Hematopoietic multipotent progenitor cell treated with erythropoietin and hydrocortisone succinate and interleukin-3 and kit ligand, for 6 days (in vitro differentiated cells): ENCODE results near the gene TCERG1.

Experiments used
- DNase-seq: peaks from one replicate; pipeline ENCODE4 v3.0.0-alpha.2; 2015

Gene TCERG1

DNA sequence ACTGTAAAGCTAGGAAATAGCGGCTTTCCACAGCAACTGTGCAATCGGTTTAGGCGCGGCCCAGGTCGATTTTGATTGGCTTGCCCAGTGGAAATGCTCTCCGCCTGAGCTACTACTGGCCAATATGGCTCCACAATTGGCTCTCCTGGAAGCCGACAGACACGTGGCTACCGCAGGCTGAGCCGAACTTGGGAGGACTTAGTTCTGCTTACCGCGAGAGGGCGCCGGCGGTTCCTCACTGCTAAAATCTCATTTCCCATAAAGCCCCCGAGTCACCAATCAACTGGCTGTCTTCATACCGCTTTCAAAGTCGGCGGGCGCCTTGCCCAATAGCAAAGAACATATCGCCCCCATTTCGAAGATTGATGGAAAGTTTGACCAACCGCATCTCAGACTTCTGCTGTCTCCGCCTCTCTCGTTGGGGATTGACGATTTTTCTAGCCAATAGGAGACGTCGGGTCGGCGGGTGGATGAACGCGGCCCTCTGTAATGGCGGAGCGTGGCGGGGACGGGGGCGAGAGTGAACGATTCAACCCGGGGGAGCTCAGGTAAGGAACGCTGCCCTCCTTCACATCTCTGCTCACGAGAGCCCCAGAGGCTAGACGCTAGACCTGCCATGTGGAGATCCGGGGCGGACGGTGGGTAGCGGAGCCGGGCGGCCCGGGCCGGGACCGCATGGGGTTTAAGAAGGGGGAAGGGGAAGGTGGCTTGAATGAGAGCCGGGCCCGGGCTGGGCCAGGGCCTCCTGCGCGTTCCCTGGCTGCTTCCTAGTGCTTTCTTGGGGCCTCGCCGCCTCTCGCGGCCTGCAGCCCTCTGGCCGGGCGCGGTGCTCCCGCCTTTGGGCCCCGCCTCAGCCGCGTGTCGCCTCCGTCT, at the start of gene TCERG1:
Gene TCERG1 (plus strand): TSS at position 473 of the 873 bp plus-strand sequence. CDS start 17 bp downstream, at position 490.
- DNase-seq, result peak; percentile 100

DNA sequence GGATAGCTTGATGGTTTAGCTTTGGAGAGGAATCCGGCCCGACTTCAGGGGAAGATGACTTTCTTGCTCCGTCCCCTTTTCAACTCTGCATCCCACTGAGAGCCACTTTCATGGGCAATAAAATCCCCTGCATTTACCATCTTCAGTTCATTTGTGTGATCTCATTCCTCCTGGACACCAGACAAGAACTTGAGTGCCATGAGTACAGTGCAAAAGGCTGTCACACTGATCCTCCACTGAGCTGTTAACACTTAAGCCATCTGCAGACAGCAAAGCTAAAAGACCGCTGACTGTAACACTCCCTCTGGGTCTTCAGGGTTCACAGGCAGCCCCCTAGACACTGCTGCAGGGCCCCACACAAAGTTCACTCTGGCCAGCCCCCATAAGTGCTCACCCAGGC, 48.3 kb upstream of the TCERG1 start:
- DNase-seq, result no peak

DNA sequence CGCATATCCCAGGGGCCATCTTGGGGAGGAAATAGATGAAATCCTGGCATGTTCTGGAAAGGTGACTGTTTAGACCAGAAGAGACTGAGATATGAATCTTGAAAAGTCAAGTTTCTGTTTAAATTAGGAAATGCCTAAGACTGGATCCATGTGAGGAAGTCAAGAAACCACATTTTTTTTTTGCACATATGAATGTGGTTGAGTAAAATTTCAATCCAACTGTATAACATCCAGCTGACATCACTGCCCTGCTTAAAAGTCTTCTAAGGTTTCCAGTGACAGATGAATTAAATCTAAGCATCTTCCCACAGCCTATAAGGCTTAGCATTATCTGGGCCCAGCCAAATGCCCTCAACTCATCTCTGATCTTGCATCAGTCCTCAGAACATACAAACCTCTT, 47.7 kb upstream of the TCERG1 start:
- peak; percentile 58 for DNase-seq

DNA sequence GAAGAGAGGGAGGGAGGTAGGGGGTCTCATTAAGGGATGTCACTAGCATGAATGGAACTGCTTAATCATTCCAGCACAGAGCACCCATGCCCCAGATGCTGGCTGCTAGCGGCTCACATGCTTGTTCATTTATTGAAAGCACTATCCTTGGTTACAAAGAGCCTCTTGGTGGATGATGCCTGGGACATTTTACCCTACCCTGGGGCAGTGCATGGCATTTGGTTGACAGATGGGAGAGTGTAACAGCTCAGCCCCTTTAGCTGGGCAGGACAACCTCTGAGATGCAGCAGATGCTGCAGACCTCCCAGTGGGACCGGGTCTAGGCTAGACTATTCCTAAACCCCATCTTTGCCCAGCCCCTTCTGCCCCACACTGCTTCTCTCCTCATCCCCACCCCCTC, 46.9 kb upstream of the TCERG1 start:
- DNase-seq, result no peak

DNA sequence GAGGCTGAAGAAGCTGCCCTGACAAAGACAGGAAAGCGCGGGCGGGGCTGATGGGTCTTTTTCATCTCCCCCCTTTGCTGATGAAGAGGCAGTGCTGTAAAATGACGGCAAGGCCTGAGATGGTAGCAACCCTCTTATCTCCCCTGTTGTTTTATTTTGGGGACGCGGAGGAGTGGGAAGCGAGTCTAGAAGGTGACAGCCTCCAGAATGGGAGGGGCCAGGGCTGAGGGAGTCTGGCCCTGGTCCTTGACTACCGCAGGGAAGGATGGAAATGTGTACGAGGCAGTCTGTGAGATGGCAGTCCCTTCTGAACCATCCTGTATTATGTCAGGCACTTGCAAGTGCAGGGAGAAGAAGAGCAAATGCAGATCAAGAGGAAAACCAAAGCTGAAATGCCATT, 46.1 kb upstream of the TCERG1 start:
- DNase-seq, result no peak

DNA sequence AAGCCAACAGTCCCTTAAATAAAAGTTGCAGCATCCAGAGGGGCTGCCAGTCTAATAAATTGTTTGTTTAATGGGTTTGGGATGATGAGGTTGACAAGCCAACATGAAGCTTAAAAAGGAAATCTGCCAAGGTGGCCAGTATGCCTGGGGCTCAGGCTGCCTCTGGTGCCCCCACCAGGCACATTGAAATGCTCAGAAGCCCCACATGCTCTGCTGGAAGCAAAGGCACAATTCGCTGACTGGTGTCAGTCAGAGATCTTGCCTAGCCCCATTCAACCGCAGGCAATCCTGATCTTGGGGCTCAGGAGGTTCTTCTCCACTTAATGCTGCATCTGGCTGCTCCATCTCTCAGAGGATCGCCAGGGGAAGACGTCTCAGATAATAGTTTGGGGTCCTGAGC, 44.2 kb upstream of the TCERG1 start:
- DNase-seq, result no peak

DNA sequence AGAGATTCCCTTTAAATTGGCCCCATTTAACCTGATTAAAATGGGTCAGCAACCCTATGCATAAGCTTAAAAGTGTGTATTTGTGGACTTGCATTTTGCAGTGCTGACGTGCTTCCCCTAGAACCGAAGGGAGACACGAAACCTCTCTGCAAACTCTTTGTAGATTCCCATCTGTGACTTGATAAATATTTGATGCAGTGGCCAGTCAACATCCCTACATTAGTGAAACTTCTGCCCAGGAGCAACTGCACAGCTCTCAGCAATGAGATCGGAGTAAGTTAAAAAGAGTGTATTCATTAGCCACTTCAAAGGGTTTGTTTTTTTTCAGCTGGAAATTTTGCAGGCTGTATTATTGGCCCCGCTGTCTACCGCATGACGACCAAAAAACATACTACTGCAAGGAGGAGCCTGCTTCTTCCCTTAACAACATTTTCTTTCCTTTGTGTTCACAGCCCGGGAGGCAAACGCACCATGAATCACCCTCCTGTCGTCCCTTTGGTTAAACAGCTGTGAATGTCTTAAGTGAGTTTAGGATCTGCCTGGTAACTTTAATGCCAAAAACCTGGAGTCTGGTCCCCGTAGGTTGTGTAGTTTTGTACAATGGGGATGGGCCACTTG, 38.0 kb upstream of the TCERG1 start:
- no peak for DNase-seq

DNA sequence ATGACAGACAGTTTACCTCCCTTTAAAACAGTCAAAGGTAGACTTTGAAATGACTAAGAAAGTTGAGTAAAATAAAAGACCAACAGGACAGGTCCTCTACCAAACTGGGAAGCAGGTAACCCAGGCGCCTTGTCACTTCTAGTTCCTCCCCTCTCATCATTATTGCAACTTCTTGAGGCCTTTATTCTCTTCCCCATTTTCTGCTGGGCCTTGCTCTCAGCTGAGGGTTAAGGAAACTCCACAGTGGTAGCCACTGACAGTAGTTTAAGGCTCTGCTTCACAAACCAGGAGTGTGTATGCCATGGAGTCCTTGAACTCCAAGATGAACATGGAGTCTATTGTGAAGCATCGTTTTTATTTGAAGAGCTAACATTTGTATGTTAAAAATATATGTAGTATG, 36.9 kb upstream of the TCERG1 start:
- no peak for DNase-seq

DNA sequence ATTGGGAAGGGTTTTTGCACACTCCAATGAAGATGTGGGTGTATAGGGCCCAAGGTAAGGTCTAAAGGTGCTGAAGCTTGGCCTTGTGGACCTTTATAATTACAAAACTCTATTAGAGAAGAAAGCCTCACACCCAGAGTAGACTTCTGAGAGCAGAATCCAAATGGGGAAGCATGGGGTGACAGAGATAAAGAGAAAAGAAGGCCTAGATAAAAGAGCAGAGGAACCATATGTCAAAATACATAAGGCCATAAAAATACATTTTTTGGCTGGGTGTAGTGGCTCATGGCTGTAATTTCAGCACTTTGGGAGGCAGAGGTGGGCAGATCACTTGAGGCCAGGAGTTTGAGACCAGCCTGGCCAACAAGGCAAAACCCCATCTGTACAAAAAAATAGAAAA, 27.4 kb upstream of the TCERG1 start:
- peak; percentile 59 for DNase-seq

DNA sequence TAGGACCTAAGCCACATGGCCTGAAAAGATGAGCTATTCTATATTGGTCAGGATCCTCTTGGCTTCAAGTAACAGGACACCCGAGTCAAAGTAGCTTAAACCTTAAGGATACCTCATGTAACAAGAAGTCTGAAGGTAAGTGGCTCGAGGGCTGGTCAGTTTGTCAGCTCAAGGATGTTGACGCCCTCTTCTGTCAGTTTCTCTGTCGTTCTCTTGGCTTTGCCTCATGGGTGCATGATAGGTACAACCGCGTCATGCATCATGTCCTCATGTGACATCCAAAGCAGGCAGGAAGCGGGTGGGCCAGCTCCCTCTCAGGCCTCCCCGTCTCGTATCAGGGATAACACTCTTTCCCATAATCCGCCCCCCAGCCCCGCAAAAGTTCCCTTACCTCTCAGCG, 22.1 kb upstream of the TCERG1 start:
- no peak for DNase-seq

DNA sequence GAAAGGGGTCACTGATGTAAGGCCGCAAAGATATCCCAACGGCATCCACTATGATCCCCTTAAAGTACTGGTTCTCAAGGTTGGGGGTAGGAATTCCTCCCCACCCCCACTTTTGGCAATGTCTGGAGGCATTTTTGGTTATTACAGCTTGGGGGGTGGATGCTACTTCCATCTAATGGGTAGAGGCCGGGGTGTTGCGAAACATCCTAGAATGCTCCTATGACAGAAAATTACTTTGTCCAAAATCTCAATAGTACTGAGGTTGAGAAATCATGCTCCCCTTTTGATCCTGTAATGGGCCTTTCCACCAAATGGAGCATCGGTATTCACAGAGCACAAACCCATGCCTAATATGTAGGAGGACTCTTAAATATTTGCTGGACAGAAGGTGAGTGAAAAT, 20.8 kb upstream of the TCERG1 start:
- DNase-seq, result no peak

DNA sequence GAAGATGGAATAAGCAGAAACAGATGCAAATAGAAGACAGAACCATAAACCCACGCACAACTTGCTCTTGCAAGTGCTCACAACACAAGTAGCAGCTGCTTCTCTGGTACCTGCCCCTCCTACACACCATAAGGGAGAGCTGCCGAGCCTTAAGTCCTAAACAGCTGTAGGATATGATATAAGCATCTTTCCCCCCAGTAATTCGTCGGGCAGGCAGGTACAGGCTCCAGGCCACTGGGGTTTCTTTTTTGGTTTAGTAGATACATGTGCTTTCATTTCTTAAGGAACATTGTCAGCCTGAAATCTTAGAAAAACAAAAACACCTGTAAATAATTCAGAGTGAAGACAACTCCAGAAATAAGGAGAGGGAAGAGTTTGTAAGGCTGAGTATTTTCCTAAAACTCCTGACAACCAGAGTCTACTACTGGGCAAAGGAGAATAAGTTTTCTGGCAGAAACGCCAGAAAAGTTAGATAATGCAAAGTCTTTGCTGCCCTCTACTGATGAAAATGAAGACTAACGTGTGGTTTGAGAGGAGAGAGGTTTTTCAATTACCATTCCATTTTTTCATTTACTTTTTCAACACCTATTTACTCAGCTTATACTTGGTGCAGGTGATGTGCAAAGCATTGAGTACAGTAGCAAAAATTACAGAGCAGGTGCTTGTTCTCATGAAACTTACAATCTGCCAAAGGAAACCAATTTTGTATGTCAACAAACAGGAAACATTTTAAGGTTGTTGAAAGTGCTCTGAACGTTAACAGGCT, 20.1 kb upstream of the TCERG1 start:
- peak; percentile 81 for DNase-seq

DNA sequence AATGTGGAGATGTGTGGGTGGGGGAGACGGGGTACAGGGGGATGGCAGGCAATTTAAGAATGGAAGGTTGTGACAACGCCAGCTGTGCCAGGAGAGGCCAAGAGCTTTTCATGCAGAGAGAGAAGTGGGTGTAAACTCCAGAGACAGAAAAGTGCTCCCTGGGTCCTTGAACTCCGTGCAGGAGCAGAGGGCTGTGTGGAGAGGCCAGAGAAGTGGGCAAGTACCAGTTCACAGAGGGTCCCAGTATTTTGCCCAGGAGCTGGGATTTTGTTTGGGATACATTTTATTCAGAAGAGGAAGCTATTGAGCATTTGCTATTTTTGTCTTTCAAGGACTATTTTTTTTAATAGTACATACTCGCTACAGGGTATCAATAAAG, 19.5 kb upstream of the TCERG1 start:
- no peak for DNase-seq

DNA sequence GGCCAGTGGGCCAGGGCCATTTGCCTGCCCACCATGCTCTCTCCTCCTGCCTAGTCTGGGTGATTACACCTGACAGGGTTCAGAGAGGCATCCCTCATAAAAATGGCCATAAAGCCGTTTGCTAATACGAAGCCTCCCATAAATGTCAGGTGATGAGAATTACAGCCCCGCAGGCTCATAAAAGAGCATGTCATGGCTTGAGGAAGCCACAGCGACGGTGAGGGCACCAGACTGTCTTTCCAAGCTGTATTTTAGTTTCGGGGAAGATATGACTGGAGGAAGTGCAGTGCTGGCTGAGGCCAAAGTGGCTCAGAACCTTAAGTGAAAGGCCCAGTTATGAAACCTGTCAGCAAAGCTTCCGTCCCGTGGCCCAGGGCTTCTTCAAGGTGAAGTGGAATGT, 18.5 kb upstream of the TCERG1 start:
- DNase-seq, result no peak

DNA sequence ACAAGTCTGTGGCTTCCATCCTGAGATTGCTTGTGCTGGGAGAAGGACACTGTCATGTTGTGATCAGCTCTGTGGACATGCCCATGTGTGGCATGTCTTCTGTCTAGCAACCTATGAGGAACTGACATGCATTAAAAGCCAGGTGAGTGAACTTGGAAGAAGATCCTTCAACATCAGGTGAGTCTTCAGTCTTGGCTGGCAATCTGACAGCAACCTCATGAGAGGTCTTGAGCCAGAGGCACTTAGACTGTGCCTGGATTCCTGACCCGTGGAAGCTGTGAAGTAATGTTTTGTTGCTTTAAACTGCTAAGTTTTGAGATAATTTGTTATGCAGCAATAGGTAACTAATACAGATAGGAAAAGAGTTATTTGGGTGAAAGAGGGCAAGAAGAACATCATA, 6.8 kb upstream of the TCERG1 start:
- no peak for DNase-seq

DNA sequence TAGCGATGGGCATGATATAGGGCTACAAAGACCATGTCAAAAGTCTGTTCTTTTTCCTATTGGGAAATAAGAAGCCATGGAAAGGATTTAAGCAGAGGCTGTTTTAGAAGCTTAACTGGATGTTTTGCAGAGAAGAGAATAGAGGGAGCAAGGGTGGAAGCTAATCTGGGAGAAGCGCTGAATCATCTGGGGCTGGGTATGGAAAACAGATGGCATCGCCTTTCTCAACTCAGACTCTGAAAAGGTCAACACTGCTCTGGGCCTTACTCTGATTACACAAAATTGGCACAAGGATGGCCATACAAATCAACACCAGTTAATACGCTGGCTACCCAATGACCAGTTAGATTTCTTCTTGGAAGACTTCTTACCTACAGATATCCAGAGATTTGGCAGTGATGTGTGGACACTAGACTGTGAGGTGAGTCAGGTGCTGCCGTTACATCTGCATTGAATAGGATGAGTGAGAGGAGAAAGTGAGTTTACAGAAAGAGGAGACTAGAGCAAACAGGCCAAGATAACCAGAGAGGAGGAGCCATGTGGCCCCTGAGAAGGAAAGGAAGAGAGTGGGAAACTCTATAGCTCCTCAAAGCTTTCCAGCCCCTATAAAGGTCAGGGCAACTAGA, 6.2 kb upstream of the TCERG1 start:
- no peak for DNase-seq

DNA sequence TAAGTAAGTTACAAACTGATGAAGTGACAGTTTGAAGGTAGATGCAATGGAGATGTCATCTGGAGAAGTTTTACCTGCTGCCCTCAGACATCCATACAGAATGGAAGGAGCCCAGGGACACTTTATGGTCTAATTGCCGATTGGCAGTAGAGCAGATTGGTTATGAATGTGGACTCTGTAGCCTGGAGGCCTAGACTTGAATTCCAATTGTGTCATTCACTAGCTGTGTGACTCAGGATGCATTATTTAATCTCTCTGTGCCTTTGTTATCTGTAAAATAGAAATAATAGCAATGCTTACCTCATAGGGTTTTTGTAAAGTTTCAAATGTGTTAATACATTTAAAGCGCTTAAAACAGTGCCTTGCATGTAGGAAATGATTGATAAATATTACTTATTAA, 5.2 kb upstream of the TCERG1 start:
- no peak for DNase-seq

DNA sequence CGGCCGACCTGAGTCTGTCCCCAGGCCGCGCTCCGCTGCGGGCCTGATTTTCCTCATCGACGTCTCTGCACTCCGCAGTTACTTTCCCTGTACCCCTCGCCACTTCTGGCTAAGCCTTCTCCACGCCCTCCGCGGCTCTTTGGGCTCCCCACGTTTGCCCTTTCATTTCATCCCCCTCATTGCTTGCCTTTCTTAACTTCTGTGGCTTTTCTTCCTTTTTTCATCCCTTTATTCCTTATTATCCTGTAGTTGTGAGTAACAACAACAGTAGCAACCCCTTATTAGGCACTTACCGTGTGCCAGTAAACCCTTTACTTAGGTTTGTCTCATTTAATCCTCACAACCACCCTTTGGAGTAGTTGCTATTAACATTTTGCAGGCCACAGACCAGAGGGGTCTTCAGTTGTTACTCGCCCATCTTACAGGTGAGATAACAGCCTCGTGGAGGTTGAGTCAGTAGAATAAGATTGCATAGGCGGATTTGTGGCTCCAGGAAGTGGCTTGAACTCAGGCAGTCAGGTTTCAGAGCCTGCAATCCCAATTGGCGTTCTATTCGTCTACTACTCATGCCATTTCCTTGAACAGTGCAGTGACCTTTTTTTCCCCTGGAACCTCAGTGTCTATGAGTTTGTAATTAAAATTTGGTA, 724 bp downstream of the TCERG1 start:
- DNase-seq, result peak; percentile 74

DNA sequence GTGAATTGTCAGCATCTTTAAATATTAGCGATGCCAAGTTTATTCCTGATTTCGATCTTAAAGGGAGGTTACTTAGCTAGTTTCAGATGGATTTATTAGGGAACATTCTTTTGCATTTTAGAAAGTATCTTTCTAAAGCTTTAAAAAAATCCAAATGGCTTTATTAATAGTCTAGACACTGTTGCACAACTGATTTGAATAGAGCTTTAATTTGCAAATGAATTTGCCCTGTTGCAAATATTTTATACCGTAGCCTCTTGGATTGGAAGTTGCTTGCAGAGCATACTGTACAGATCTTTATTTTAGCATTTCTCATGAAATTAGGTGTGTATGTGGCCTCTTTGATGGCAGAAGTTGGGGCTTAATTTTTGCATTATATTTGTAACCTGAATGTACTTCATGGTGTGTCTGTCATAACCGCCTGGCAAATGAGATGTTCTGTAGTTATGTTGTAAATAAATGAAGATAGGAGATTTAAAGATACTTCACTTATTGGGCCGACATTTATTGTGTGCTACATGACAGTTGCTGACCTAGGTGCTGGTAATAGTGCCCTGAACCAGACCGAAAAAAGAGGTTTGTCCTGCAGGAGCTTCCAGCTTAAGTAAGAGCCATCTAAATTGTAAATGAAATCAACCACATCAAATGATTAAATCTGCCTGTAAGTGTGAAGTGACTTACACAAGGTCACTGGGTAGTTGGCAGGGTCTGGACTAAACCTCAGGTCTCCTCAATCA, 1.8 kb downstream of the TCERG1 start:
- DNase-seq, result peak; percentile 24

DNA sequence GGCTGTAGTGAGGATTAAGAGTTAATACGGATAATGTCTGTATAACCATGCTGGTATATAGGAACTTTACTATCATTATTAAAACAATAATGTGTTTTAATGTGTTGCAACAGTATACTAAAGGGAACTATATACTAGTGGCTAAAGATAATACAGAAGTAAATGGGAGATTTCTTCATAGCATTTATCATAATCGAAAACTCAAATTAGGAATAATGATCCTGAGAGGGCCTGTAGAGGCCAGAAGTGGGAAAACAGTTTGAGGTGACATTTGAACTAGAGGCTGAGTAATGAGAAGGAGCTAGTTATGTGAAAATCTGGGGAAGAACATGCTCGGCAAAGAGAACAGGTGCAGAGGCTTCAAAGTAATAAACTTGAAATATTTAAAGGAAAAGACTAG, 2.9 kb downstream of the TCERG1 start:
- no peak for DNase-seq

DNA sequence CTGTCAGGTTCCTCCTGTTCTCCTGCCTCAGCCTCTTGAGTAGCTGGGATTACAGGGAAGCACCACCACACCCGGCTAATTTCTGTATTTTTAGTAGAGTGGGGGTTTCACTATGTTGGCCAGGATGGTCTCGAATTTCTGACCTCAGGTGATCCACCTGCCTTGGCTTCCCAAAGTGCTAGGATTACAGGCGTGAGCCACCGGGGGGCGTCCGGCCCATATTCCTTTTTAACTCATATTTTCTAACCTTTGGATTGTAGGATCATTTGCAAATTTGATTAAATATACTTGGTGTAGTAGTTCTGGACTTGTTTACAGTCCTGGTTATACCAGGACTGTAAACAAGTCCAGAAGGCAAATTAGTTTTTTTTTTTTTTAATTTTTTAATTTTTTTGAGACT, 4.3 kb downstream of the TCERG1 start:
- DNase-seq, result no peak

DNA sequence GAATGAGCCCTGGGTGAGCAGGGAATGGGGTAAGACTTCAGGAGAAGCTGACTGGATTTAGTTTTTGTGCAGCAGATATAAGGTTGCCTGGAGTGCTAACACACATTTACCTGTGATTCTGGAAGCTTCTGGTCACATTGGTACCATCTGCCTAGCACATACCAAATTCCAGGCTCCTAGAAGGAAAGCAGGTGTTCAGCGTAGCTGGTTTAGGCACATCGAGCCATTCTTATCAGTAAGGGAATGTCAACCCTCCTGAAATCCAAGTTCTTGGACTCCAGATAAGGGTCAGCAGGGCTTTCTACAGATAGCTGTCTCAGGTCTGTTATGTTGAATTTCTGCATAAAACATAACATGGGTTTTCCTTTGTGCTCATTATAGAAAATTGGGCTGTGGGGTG, 10.3 kb downstream of the TCERG1 start:
- DNase-seq, result no peak
